Renal pelvis (tissue), 4 donors: ENCODE data around the gene CDH15. TPM values are rescaled to one million over a fixed set of nuclear protein-coding genes. Genes with fewer than 3 reads are reported as not detected.

Source experiments
- DNase-seq: peaks from one replicate; pipeline ENCODE4 v3.0.0-alpha.2; 2013
- polyA plus RNA-seq, 3 donors: library from polyadenylated mRNA; unstranded; fragments of 120-200 nt; gene quantifications; one replicate each; pipeline ENCODE4 v1.2.1, GENCODE V29; 2013; ENCODE audit not compliant: insufficient read length in 3 of 3

Gene CDH15
- polyA plus RNA-seq, 3 donors = 1.7 to 2.5 (median 2.3) TPM

DNA sequence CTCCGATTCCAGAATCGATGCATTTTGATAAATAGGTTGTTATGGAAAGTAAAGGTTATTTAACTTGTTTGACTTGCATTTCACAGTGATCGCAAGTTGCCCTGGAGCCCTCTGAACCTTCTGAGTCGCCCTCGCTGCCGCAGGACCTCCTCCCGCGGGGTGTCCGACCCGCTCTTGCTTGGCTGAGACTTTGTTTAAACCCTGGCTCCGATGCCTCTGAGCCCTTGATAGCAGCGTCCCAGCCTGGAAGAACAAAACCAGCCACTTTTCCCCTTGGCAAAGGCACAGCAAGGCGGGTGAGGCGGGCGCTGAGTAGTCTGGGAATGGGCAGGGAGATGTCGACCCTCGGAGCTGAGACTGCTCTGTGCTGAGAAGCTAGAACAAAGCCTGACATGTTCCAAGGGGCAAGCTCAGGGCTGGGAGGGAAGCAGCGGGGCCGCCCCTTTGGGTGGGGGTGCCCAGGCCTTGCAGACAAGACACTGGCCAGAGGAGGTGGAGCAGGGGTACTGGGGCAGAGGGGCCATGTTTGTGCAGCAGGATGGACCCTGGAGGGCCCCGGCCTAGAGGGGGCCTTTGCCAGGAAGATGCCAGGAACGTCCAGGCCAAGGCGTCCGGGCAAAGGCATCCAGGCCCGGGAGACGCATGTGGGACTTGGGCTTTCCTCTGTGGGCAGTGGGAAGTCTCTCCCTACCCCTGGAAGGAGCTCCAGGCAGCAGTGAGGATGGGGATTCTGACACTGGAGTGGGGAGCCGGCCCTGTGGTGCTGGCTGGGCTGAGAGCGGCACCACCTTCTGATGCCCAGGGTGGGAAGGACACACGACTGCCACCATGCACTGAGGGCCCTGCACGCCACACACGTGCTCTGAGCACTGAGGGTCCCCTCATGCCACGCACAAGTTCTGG lies 30.3 kb upstream of the CDH15 start:
- no peak for DNase-seq

DNA sequence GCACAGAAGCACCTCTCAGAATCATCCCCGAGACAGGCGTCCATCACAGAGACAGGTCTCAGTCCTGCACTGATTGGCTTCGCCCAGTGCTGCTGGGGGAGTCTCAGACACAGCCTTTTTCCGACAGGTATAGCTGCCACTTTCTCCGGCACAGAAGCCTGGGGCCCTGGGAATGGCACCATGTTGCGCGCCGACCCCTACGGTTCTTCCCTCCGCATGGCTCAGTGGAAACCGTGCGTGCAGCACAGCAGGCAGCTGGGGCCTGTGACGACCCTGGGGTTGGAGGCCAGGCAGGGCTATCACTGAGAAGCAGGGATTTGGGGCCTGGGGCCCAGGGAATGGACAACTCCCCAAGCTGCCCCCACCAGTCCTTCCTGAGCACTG lies 29.7 kb upstream of the CDH15 start:
- no peak for DNase-seq

DNA sequence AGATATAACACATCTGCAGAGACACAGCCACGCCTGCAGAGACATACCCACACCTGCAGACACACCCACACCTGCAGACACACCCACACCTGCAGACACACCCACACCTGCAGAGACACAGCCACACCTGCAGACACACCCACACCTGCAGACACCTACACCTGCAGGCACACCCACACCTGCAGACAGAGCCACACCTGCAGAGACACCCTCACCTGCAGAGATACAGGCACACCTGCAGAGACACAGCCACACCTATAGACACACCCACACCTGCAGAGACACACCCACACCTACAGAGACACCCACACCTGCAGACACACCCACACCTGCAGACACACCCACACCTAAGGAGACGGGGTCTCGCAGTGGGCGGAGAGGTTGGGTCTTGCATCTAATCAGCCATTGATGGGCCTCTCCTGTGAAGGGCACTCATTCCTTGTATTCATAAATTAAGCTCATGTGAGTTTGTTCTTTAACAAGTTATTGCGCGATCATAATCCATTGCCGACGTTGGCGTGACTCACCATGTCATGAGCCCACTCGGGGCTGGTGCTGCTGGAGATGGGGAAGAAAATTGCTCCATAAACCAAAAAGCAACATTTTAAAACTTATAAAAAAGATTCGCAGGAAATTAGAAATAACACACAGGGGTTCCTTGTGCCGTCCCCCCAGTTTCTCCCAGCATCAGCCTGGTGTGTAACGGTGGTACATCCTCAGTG lies 28.9 kb upstream of the CDH15 start:
- DNase-seq = no peak

GRCh38 chr16:89143201-89143741 lies 28.3 kb upstream of the CDH15 start:
- DNase-seq = no peak

- no peak for DNase-seq
Measured at GRCh38 chr16:89143911-89144675, 27.5 kb upstream of the CDH15 start.

DNA sequence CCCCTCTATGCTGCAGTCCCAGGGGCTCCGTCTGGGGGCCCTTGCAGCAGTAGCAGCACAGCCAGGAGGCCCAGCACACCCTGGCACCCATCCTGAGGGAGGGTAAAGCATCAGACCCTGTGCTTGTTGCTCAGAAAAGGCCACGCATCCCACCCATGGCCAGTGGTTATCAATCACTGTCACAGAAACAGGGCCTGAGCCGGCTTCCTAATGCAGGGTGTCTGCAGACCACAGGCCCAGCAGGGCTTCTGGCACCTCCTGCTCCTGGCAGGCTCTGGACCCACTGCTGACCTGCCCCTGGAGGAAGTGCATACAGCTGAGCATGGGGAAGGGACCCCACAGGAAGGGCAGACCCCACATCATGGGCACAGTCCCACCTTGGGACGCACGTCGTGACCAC lies 26.9 kb upstream of the CDH15 start:
- no peak for DNase-seq

GRCh38 chr16:89145406-89146161 lies 26.0 kb upstream of the CDH15 start:
- DNase-seq = no peak

DNA sequence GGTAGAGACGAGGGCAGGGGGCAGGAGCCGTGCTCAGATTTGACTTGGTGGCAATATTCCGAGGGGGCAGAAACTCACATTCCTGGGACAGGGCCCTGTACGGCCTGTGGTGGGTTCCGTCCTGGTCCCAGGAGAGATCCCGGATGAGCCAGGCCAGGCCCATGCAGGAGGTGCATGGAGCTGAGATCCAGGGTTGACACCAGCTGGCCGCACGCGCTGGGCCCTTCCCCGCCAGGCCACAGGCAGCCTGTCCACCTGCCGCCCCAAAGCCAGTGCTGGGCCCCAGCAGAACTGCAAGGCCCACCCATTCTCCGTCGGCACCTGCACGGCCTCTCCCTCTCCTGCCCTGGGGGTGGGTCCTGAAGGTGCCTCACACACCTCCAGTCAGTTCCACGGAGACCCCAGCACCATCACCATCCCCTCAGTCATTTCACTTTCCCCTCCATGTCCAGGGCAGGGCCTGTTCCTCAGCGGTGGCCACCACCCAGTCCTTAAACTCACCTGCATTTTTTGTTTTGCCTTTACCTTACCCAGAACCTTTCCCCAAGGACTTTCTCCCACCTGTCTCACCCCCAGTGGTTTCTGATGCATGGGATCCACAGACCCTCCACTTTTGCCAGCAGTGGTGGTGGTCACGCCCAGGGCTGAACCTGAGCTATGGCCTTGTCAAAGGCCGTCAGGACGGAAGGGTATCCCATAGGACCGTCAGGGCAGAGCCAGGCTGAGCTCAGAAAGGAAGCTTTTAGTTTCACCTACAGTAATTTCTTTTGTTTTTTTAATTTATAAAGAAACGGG lies 25.1 kb upstream of the CDH15 start:
- no peak for DNase-seq

DNA sequence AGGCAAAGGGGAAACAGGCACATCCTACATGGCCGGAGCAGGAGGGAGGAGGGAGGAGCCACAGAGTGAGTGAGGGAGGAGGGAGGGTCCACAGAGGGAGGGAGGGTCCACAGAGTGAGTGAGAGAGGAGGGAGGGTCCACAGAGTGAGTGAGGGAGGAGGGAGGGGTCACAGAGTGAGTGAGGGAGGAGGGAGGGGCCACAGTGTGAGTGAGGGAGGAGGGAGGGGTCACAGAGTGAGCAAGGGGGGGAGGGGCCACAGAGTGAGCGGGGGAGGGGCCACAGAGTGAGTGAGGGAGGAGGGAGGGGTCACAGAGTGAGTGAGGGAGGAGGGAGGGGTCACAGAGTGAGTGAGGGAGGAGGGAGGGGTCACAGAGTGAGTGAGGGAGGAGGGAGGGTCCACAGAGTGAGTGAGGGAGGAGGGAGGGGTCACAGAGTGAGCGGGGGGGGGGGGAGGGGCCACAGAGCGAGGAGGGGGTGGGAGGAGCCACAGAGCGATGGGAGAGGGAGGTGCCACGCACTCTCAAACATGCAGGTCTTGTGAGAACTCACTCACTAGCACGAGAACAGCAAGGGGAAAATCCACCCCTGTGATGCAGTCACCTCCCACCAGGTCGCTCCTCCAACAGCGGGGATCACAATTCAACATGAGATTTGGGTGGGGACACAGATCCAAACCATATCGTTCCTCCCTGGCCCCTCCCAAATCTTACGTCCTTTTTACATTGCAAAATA lies 24.3 kb upstream of the CDH15 start:
- DNase-seq = no peak

GRCh38 chr16:89149386-89149785 lies 22.2 kb upstream of the CDH15 start:
- no peak for DNase-seq

- DNase-seq = no peak
Measured at GRCh38 chr16:89150090-89150835, 21.3 kb upstream of the CDH15 start.

DNA sequence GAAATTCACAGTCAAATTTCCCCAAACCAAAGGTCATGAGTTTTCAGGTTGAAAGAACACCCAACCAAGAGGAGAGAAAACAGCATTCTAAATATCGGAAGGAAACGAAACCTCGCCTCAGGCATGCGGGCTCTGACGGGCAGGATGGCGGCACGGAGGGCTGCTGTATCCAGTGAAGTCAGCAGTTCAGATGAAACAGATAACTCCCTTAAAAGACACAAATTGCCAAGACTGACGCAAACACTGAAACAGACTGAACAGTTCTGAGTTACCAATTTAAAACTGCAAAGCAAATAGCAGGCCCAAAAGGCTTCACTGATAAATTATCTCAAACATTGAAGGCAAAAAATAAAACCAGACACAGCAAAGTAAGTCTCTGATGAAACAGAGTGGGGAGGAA lies 20.6 kb upstream of the CDH15 start:
- DNase-seq = no peak

GRCh38 chr16:89152831-89153700 lies 18.5 kb upstream of the CDH15 start:
- DNase-seq = no peak

DNA sequence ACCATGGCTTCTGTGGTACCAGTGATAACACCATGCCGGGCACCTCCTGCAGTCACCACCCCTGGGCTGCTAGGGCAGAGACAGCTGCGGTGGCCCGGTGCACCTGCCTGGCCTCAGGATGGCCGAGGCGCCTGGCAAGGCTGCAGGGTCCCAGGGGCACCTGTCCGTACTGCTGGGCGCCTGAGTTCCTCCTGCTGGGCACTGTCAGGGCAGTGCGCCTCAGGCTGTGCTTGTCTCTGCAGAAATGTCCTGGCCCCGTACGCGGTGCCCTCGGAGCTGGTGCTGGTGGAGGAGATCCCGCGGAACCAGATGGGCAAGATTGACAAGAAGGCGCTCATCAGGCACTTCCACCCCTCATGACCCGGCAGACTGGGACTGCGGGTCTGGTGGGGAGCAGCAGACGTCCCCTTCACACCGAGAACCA lies 17.7 kb upstream of the CDH15 start:
- no peak for DNase-seq

- no peak for DNase-seq
Measured at GRCh38 chr16:89154390-89155183, 17.0 kb upstream of the CDH15 start.

DNA sequence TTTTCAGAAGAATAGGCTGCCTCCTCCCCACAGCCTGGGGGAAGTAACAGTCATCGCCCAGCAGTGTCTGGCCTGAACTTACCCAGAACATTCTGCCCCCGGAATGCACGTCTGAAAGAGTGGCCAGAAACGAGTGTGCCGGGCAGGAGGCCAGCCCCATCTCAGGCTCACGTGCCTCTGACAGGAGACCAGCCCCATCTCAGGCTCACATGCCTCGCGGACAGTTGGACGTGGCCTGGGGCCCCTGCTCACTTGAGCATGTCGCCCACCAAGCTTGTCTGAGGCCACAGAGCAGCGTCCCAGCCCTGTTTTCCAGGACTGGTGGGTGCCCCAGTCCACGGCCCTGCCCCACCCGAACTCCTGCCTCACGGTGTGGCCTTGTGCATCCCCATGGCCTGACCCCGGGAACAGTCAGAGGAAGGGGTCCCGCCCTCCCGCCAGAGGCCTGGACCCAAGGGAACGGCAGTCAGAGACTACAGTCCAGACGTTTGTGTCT lies 16.3 kb upstream of the CDH15 start:
- DNase-seq = no peak
